ENCODE results near the gene RPP25L. TPM values are rescaled to one million over a fixed set of nuclear protein-coding genes. Genes with fewer than 3 reads are reported as not detected.
A peak's percentile ranks its signal among the peaks of the same experiment; 100 is the strongest.

Gene RPP25L
- total RNA-seq, 4 donors from 2014 or later, result 17.0 to 39.0 (median 26.6) TPM

GRCh38 chr9:34601937-34602573, 9.8 kb downstream of the RPP25L start:
- 75 to 77% methylated on average over 6 of the region's 6 CpGs for WGBS, 2 donors
- H3K4me3 ChIP-seq (ENCODE audit: low read depth, poor library complexity, severe bottlenecking), result no peak overlapping the region
- no peak for DNase-seq (ENCODE audit: low spot score in 2 of 2)
- TF ChIP-seq POLR2A (IDR thresholded peaks at IDR 0.05) (no peak), CTCF (IDR thresholded peaks at IDR 0.05) (no peak)
- intact Hi-C loops (cut with DNase I; ENCODE audit: low total_unique reads), result no loop called here

GRCh38 chr9:34600908-34601307, 11.0 kb downstream of the RPP25L start:
- DNase-seq (ENCODE audit: low spot score in 2 of 2), result no peak
- 17 to 20% methylated on average over 1 of the region's 1 CpG for WGBS, 2 donors
- TF ChIP-seq POLR2A (IDR thresholded peaks at IDR 0.05) (no peak), CTCF (IDR thresholded peaks at IDR 0.05) (no peak)
- intact Hi-C loops (cut with DNase I; ENCODE audit: low total_unique reads), result no loop called here
- no peak overlapping the region for H3K4me3 ChIP-seq (ENCODE audit: low read depth, poor library complexity, severe bottlenecking)

GRCh38 chr9:34599546-34599945, 12.4 kb downstream of the RPP25L start:
- no peak for DNase-seq (ENCODE audit: low spot score in 2 of 2)
- 41 to 63% methylated on average over 1 of the region's 1 CpG for WGBS, 2 donors
- no peak overlapping the region for H3K4me3 ChIP-seq (ENCODE audit: low read depth, poor library complexity, severe bottlenecking)
- TF ChIP-seq POLR2A (IDR thresholded peaks at IDR 0.05), result no peak
- no peak for TF ChIP-seq CTCF (IDR thresholded peaks at IDR 0.05)
- intact Hi-C loops (cut with DNase I; ENCODE audit: low total_unique reads), result loop anchor here (10.0 kb wide), 1 partner anchor 165 kb away; no protein-coding TSS in a partner anchor

- WGBS, 2 donors, result 61 to 65% methylated on average over 9 of the region's 9 CpGs
- intact Hi-C loops (cut with DNase I; ENCODE audit: low total_unique reads), result loop anchor here (5.0 to 10.0 kb wide), 2 partner anchors 42 to 159 kb away; no protein-coding TSS in a partner anchor
- no peak overlapping the region for H3K4me3 ChIP-seq (ENCODE audit: low read depth, poor library complexity, severe bottlenecking)
- DNase-seq (ENCODE audit: low spot score in 2 of 2), result no peak
- TF ChIP-seq POLR2A (IDR thresholded peaks at IDR 0.05) (no peak), CTCF (IDR thresholded peaks at IDR 0.05) (no peak)
Observed at GRCh38 chr9:34594177-34594576, 17.7 kb downstream of the RPP25L start.

- H3K4me3 ChIP-seq (ENCODE audit: low read depth, poor library complexity, severe bottlenecking), result no peak overlapping the region
- intact Hi-C loops (cut with DNase I; ENCODE audit: low total_unique reads), result loop anchor here (5.0 to 10.0 kb wide), 2 partner anchors 41 to 158 kb away; no protein-coding TSS in a partner anchor
- TF ChIP-seq POLR2A (IDR thresholded peaks at IDR 0.05) (no peak), CTCF (IDR thresholded peaks at IDR 0.05) (no peak)
- WGBS, 2 donors, result 1 to 2% methylated on average over 12 to 18 of the region's 26 CpGs
- peak; percentile 79 to 97 for DNase-seq (ENCODE audit: low spot score in 2 of 2)
Observed at GRCh38 chr9:34592895-34593601, 18.8 kb downstream of the RPP25L start.
